Activated T-helper 1 cell treated with anti-CD3 and anti-CD28 coated beads, Interleukin-12 subunit alpha, Interleukin-12 subunit beta, Interleukin-2, Interleukin-4 antibody, amounts not matched to agents 30 ng/mL and 10 ng/mL and 1 ng/mL, durations not matched to agents 14 hours and 24 hours and 36 hours (primary cell): ENCODE data around the gene DYNLL1. TPM values are rescaled to one million over a fixed set of nuclear protein-coding genes. Genes with fewer than 3 reads are reported as not detected.

Experiments
- total RNA-seq: library from RNA; stranded (reverse); gene quantifications from 2 replicates; pipeline ENCODE4 v1.2.3, GENCODE V29; 2022

The DYNLL1 gene
- total RNA-seq, 1 donor from 2014 or later, result 341 TPM

Other genes with a start within 250 kb of the DYNLL1 start
- 53.0 and 57.7 TPM in 2 replicates for gene PXN, start 230.4 kb upstream of the DYNLL1 start, total RNA-seq
- 5,055 and 7,832 TPM in 2 replicates for gene RNU4-2, start 204.2 kb upstream of the DYNLL1 start, total RNA-seq
- 2,369 and 3,474 TPM in 2 replicates for gene RNU4-1, start 202.9 kb upstream of the DYNLL1 start, total RNA-seq
- 1.0 and 1.7 TPM in 2 replicates for gene SIRT4, start 193.8 kb upstream of the DYNLL1 start, total RNA-seq
- not detected in 2 replicates for gene PLA2G1B, start 168.3 kb upstream of the DYNLL1 start, total RNA-seq
- 0.07 TPM in 1 of 2 replicates, not detected in the other for gene MSI1, start 126.9 kb upstream of the DYNLL1 start, total RNA-seq
- 352 and 365 TPM in 2 replicates for gene COX6A1, start 58.0 kb upstream of the DYNLL1 start, total RNA-seq
- gene TRIAP1, start 49.7 kb upstream of the DYNLL1 start, total RNA-seq, result 50.7 and 55.7 TPM in 2 replicates
- 34.0 and 38.8 TPM in 2 replicates for gene GATC, start 49.7 kb upstream of the DYNLL1 start, total RNA-seq
- gene SRSF9, start 26.4 kb upstream of the DYNLL1 start, total RNA-seq, result 233 and 239 TPM in 2 replicates
- gene COQ5, start 33.0 kb downstream of the DYNLL1 start, total RNA-seq, result 27.8 and 29.8 TPM in 2 replicates
- 170 and 181 TPM in 2 replicates for gene RNF10, start 38.2 kb downstream of the DYNLL1 start, total RNA-seq
- gene POP5, start 85.3 kb downstream of the DYNLL1 start, total RNA-seq, result 83.3 and 85.0 TPM in 2 replicates
- gene CABP1, start 144.5 kb downstream of the DYNLL1 start, total RNA-seq, result not detected in 2 replicates
- 139 and 150 TPM in 2 replicates for gene MLEC, start 191.0 kb downstream of the DYNLL1 start, total RNA-seq
- 24.2 and 24.6 TPM in 2 replicates for gene UNC119B, start 214.3 kb downstream of the DYNLL1 start, total RNA-seq
- 10.8 and 11.1 TPM in 2 replicates for gene ACADS, start 229.7 kb downstream of the DYNLL1 start, total RNA-seq